Gastroesophageal sphincter (tissue), 4 donors: ENCODE results near the gene RNF123. TPM values are rescaled to one million over a fixed set of nuclear protein-coding genes. Genes with fewer than 3 reads are reported as not detected.

ENCODE experiments used
- ATAC-seq: fragments of 150-250 bp; one replicate; pipeline ENCODE4 v1.9.1; 2016; ENCODE audit warnings: mild to moderate bottlenecking, moderate library complexity
- H3K27ac ChIP-seq, 4 donors: fragments of 200-600 bp; sonication (generic) in 3 of 4; 1 replicate in 3 of 4; 2 replicates in 1 of 4; pipeline ENCODE4 v1.5.1; 2016 to 2019
- H3K27me3 ChIP-seq: fragments of 200-600 bp; sonication (generic); one replicate; pipeline ENCODE4 v1.5.1; 2019
- H3K36me3 ChIP-seq, 2 donors: fragments of 200-600 bp; sonication (generic); one replicate each; pipeline ENCODE4 v1.5.1; 2019; ENCODE audit warnings: control low read depth in 1 of 2
- H3K4me1 ChIP-seq, 3 donors: fragments of 200-600 bp; sonication (generic); 1 replicate in 2 of 3; 2 replicates in 1 of 3; pipeline ENCODE4 v1.5.1; 2016 to 2019; ENCODE audit warnings: control low read depth in 2 of 3
- H3K4me3 ChIP-seq, 2 donors: fragments of 200-600 bp; sonication (generic); one replicate each; pipeline ENCODE4 v1.5.1; 2019; ENCODE audit warnings: mild to moderate bottlenecking in 1 of 2, moderate library complexity in 1 of 2
- H3K9me3 ChIP-seq, 3 donors: fragments of 200-600 bp; sonication (generic); one replicate each; pipeline ENCODE4 v1.5.1; 2017 to 2019; ENCODE audit warnings: control low read depth in 2 of 3
- CTCF ChIP-seq, 4 experiments: fragments of 200-600 bp in 2 of 4; fragments of 450-650 bp in 2 of 4; sonication (generic) in 1 of 4; IDR thresholded peaks; one replicate each; pipeline ENCODE4 v1.5.1; 2017 to 2019; ENCODE audit warnings: antibody characterized with exemption in 4 of 4, mild to moderate bottlenecking in 2 of 4, moderate library complexity in 2 of 4
- EP300 ChIP-seq: sonication (generic); formaldehyde crosslinking; IDR thresholded peaks from one replicate; pipeline ENCODE4 v1.6.1; 2017; ENCODE audit warnings: antibody characterized with exemption, mild to moderate bottlenecking
- POLR2A ChIP-seq, 2 donors: fragments of 450-650 bp; IDR thresholded peaks; one replicate each; pipeline ENCODE4 v1.6.1; 2017; ENCODE audit warnings: antibody characterized with exemption in 2 of 2, mild to moderate bottlenecking in 2 of 2, moderate library complexity in 1 of 2
- POLR2AphosphoS5 ChIP-seq: sonication (generic); formaldehyde crosslinking; IDR thresholded peaks from one replicate; pipeline ENCODE4 v1.6.1; 2017; ENCODE audit warnings: antibody characterized with exemption
- WGBS, 2 donors: methylation state at CpG; one replicate each; pipeline ENCODE4 v1.1.5; 2018; ENCODE audit warnings: low coverage in 1 of 2; 5-methylcytosine and 5-hydroxymethylcytosine counted together
- total RNA-seq, 4 donors: library from RNA; depleted of rRNA; stranded (reverse); fragments of >200 nt; gene quantifications; one replicate each; pipeline ENCODE4 v1.1.0, GENCODE V29; 2016

Gene RNF123
- total RNA-seq, 4 donors from 2014 or later, result 18.5 to 31.2 (median 21.8) TPM

- H3K27me3 ChIP-seq, result peaks cover 78% of the 10 kb centered on the region
- no peaks in the 10 kb centered on the region for H3K9me3 ChIP-seq
- 50% methylated on average over 1 of the region's 6 CpGs; no CpG with 5 or more reads in 1 of the 2 donors for WGBS, 2 donors
- H3K27ac ChIP-seq, result no peak overlapping the region
- no peaks in the 10 kb centered on the region for H3K4me1 ChIP-seq
- TF ChIP-seq CTCF (IDR thresholded peaks at IDR 0.05), result no peak
- TF ChIP-seq POLR2AphosphoS5, result no peak
- no peak for TF ChIP-seq POLR2A (IDR thresholded peaks at IDR 0.05)
- no peak for TF ChIP-seq EP300
- H3K4me3 ChIP-seq, result no peak overlapping the region
- H3K36me3 ChIP-seq, result no peaks in the 10 kb centered on the region
- ATAC-seq, result no peak
Measured at GRCh38 chr3:49665822-49666519, 23.4 kb upstream of the RNF123 start.

DNA sequence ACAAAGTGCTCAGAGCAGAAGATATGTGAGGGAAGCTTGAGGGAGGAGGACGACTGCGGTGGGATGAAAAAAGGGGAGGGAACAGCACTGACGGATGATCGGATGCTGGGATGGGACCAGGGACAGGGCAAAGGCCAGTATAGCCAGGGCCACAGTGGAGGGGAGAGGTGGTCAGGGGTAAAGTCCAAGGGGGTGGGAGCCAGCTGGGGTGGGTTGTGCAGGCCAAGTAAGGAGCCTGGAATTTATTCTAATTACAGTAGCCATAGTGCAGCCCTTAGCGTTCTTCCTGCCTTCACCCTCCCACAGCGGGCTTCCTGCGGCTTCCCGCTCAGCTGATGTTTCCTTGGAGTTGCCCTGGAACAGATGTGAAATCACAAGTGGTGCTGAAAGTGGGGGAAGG is 22.8 kb upstream of the RNF123 start:
- 9 to 22% methylated on average over 6 to 7 of the region's 8 CpGs for WGBS, 2 donors
- Histone ChIP-seq H3K27me3 (peaks cover 78% of the 10 kb centered on the region), H3K27ac (no peak overlapping the region), H3K36me3 (no peaks in the 10 kb centered on the region), H3K4me3 (no peak overlapping the region), H3K4me1 (no peaks in the 10 kb centered on the region), H3K9me3 (no peaks in the 10 kb centered on the region)
- no peak for TF ChIP-seq POLR2AphosphoS5
- no peak for TF ChIP-seq EP300
- no peak for TF ChIP-seq CTCF (IDR thresholded peaks at IDR 0.05)
- no peak for TF ChIP-seq POLR2A (IDR thresholded peaks at IDR 0.05)
- no peak for ATAC-seq

GRCh38 chr3:49667701-49668413 is 21.5 kb upstream of the RNF123 start:
- H3K36me3 ChIP-seq, result no peaks in the 10 kb centered on the region
- peaks cover 66% of the 10 kb centered on the region for H3K27me3 ChIP-seq
- H3K9me3 ChIP-seq, result no peaks in the 10 kb centered on the region
- WGBS, 2 donors, result 70 to 72% methylated on average over 9 to 11 of the region's 25 CpGs
- no peak for ATAC-seq
- H3K4me3 ChIP-seq, result no peak overlapping the region
- TF ChIP-seq POLR2AphosphoS5 (no peak), POLR2A (IDR thresholded peaks at IDR 0.05) (no peak), CTCF (IDR thresholded peaks at IDR 0.05) (no peak), EP300 (no peak)
- H3K27ac ChIP-seq, result no peak overlapping the region
- H3K4me1 ChIP-seq, result no peaks in the 10 kb centered on the region

DNA sequence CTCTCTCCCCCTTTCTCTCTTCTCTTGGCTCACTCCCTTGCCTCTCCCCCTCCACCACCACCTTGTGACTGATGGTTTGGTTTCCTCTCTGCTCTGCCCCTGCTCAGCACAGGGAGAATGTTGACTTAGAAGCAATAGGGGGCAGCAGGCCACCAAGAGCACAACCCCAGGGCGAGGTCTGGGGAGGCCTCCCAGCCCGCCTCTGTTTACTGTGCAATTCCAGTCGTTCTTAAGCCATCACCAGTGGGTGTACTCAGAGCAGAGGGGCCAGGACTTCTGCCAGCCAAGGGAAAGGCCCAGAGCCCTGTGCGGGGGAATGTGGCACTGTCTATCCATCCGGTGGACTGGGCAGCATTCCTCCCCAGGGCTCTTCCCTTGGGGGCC is 21.0 kb upstream of the RNF123 start:
- Histone ChIP-seq H3K27me3 (peaks cover 61% of the 10 kb centered on the region), H3K4me1 (peaks cover 0 to 4% (median 3%) of the 10 kb centered on the region in 3 donors), H3K36me3 (no peaks in the 10 kb centered on the region), H3K27ac (no peak overlapping the region), H3K9me3 (no peaks in the 10 kb centered on the region), H3K4me3 (no peak overlapping the region)
- ATAC-seq, result no peak
- TF ChIP-seq EP300 (no peak), POLR2AphosphoS5 (no peak), POLR2A (IDR thresholded peaks at IDR 0.05) (no peak), CTCF (IDR thresholded peaks at IDR 0.05) (no peak)
- WGBS, 2 donors, result 16% methylated on average over 5 of the region's 5 CpGs; no CpG with 5 or more reads in 1 of the 2 donors

GRCh38 chr3:49668861-49669260 is 20.5 kb upstream of the RNF123 start:
- no peaks in the 10 kb centered on the region for H3K36me3 ChIP-seq
- TF ChIP-seq EP300, result no peak
- TF ChIP-seq POLR2A (IDR thresholded peaks at IDR 0.05), result no peak
- no peak for TF ChIP-seq POLR2AphosphoS5
- TF ChIP-seq CTCF (IDR thresholded peaks at IDR 0.05), result no peak
- peaks cover 0 to 9% (median 4%) of the 10 kb centered on the region in 3 donors for H3K4me1 ChIP-seq
- WGBS, 2 donors, result 60 to 79% methylated on average over 1 to 5 of the region's 5 CpGs
- H3K27ac ChIP-seq, result no peak overlapping the region
- H3K27me3 ChIP-seq, result peaks cover 56% of the 10 kb centered on the region
- H3K4me3 ChIP-seq, result no peak overlapping the region
- H3K9me3 ChIP-seq, result no peaks in the 10 kb centered on the region
- ATAC-seq, result no peak
